Endothelial cell of umbilical vein (primary cell): ENCODE data around the gene PIK3C2G. TPM values are rescaled to one million over a fixed set of nuclear protein-coding genes. Genes with fewer than 3 reads are reported as not detected.

Experiments used
- BruUV-seq: library from RNA; stranded (reverse); fragments of 400-500 nt; replicated peaks from 2 replicates; lab custom pipeline; 2021; lab: Mats Ljungman, UMichigan
- CTCF ChIA-PET: fragments of 300-600, 350-600 bp; sonication (Branson Sonifier 250); formaldehyde crosslinking; loops from one replicate; lab custom pipeline; 2021; ENCODE audit warnings: antibody characterized with exemption, inconsistent platforms; lab: Charles Lee
- POLR2A ChIA-PET: fragments of 300-600, 350-600 bp; sonication (Branson Sonifier 250); formaldehyde crosslinking; loops from one replicate; lab custom pipeline; 2021; ENCODE audit warnings: antibody characterized with exemption, inconsistent platforms; lab: Charles Lee
- DNase-seq: peaks from one replicate; pipeline ENCODE4 v3.0.0-alpha.2; 2011; ENCODE audit warnings: low read depth, low spot score
- FAIRE-seq: peaks from 2 replicates; lab custom pipeline; 2011; peaks lifted over from hg19 to GRCh38; lab: Jason Lieb, UNC
- H2AFZ ChIP-seq: 2 replicates; pipeline ENCODE4 v1.6.0; 2012; ENCODE audit warnings: low read depth, low read length, control low read depth, inconsistent platforms
- H3K27ac ChIP-seq: 2 replicates; pipeline ENCODE4 v1.5.1; 2011; ENCODE audit warnings: low read depth, mild to moderate bottlenecking, control low read depth, low read length, moderate library complexity; ENCODE audit not compliant: insufficient read depth
- H3K27me3 ChIP-seq, 2 experiments: 2 replicates each; pipeline versions ENCODE4 v1.6.0 to v1.6.1; 2011; ENCODE audit warnings: low read length in 2 of 2, mixed read lengths in 1 of 2; ENCODE audit not compliant: control insufficient read depth in 2 of 2, insufficient read depth in 2 of 2
- H3K36me3 ChIP-seq, 2 experiments: 2 replicates in 1 of 2; 3 replicates in 1 of 2; pipeline ENCODE4 v1.5.1; 2011; ENCODE audit warnings: low read length in 2 of 2, mild to moderate bottlenecking in 1 of 2, moderate library complexity in 1 of 2; ENCODE audit not compliant: control insufficient read depth in 2 of 2, insufficient read depth in 2 of 2; ENCODE audit errors: extremely low read depth in 1 of 2
- H3K4me1 ChIP-seq: 3 replicates; pipeline ENCODE4 v1.5.1; 2011; ENCODE audit warnings: mild to moderate bottlenecking, low read length; ENCODE audit not compliant: control insufficient read depth, insufficient read depth; ENCODE audit errors: extremely low read depth
- H3K4me2 ChIP-seq: 2 replicates; pipeline ENCODE4 v1.6.1; 2011; ENCODE audit warnings: low read length, control low read depth, mixed read lengths; ENCODE audit not compliant: insufficient read depth
- H3K4me3 ChIP-seq, 3 experiments: fragments of 200-600 bp in 1 of 3; sonication (generic), shearing (Covaris generic) in 1 of 3; replicated peaks in 1 of 3; 2 replicates each; pipeline ENCODE4 v1.5.1; 2011 to 2016; ENCODE audit warnings: control low read depth in 3 of 3, low read length in 3 of 3, mild to moderate bottlenecking in 2 of 3, inconsistent platforms in 1 of 3, low read depth in 1 of 3, moderate library complexity in 1 of 3; ENCODE audit not compliant: insufficient read depth in 1 of 3
- H3K79me2 ChIP-seq: 2 replicates; pipeline ENCODE4 v1.6.0; 2012; ENCODE audit warnings: low read length, inconsistent platforms; ENCODE audit not compliant: control insufficient read depth, insufficient read depth
- H3K9ac ChIP-seq: replicated peaks from 2 replicates; pipeline ENCODE3; 2011; ENCODE audit warnings: low read length, control low read depth; ENCODE audit not compliant: insufficient read depth; ENCODE audit errors: extremely low read depth
- H3K9me1 ChIP-seq: replicated peaks from 3 replicates; pipeline ENCODE4 v1.6.0; 2011; ENCODE audit warnings: mild to moderate bottlenecking, low read length; ENCODE audit not compliant: control insufficient read depth, insufficient read depth; ENCODE audit errors: extremely low read depth
- H3K9me3 ChIP-seq: replicated peaks from 2 replicates; pipeline ENCODE4 v1.5.1; 2012; ENCODE audit warnings: low read length, inconsistent platforms; ENCODE audit not compliant: control insufficient read depth, insufficient read depth
- H4K20me1 ChIP-seq: replicated peaks from 2 replicates; pipeline ENCODE3; 2011; ENCODE audit warnings: mild to moderate bottlenecking, low read length; ENCODE audit not compliant: control insufficient read depth, insufficient read depth; ENCODE audit errors: extremely low read depth
- EZH2 ChIP-seq: IDR thresholded peaks from 2 replicates; pipeline ENCODE4 v1.6.1; 2012; ENCODE audit warnings: borderline replicate concordance, low read depth, mild to moderate bottlenecking, moderate library complexity, low read length, inconsistent platforms; ENCODE audit not compliant: severe bottlenecking
- FOS ChIP-seq: IDR thresholded peaks from 2 replicates; pipeline ENCODE4 v1.6.1; 2011; ENCODE audit warnings: mild to moderate bottlenecking, low read length, moderate library complexity, borderline replicate concordance; ENCODE audit not compliant: insufficient read depth
- GATA2 ChIP-seq: IDR thresholded peaks from 2 replicates; pipeline ENCODE4 v1.7.0; 2011; ENCODE audit warnings: low read depth, mild to moderate bottlenecking, moderate library complexity, mixed read lengths, low read length; ENCODE audit not compliant: insufficient read length, insufficient read depth
- JUN ChIP-seq: IDR thresholded peaks from 2 replicates; pipeline ENCODE4 v1.6.1; 2011; ENCODE audit warnings: borderline replicate concordance, low read depth; ENCODE audit not compliant: insufficient read length, insufficient read depth
- MYC ChIP-seq: IDR thresholded peaks from one replicate; pipeline ENCODE4 v1.6.1; 2011; ENCODE audit warnings: mild to moderate bottlenecking, low read depth, low read length
- POLR2A ChIP-seq: IDR thresholded peaks from 2 replicates; pipeline ENCODE4 v1.6.1; 2012; ENCODE audit warnings: low read depth, mild to moderate bottlenecking, control low read depth, low read length
- POLR2AphosphoS5 ChIP-seq: IDR thresholded peaks from 2 replicates; pipeline ENCODE4 v1.6.1; 2012; ENCODE audit warnings: low read depth, mild to moderate bottlenecking, control low read depth, low read length, moderate library complexity; ENCODE audit not compliant: insufficient read depth
- dilution Hi-C: fragments of 300-500 bp; cut with MboI; formaldehyde crosslinking; loops from one replicate; pipeline ENCODE4 v1.15.0; 2019; ENCODE audit warnings: low sequenced_read_pairs; ENCODE audit not compliant: extremely low pct_ligation_motif_present
- intact Hi-C: fragments of 100-400 bp; cut with micrococcal nuclease; formaldehyde crosslinking; loops from one replicate; pipeline ENCODE4 v1.10.0; 2022
- polyA plus RNA-seq, 4 experiments: library from polyadenylated mRNA; depleted of rRNA in 3 of 4; stranded (reverse) in 3 of 4; unstranded in 1 of 4; fragments of >200 nt; gene quantifications; 2 replicates each; pipeline versions ENCODE4 v1.2.1 to v1.2.3, GENCODE V29; 2011 to 2012; ENCODE audit warnings: missing spikeins in 1 of 4
- total RNA-seq: library from RNA; stranded (reverse); gene quantifications from 2 replicates; pipeline ENCODE4 v1.2.3, GENCODE V29; 2021
- TF ChIP-seq, protein P1 (sequence below), 2 donors: IDR thresholded peaks; 1 replicate in 1 of 2; 2 replicates in 1 of 2; pipeline ENCODE4 v1.5.1; 2011; ENCODE audit warnings: low read length in 2 of 2, mild to moderate bottlenecking in 2 of 2, moderate library complexity in 2 of 2, control low read depth in 1 of 2, inconsistent platforms in 1 of 2, low read depth in 1 of 2; ENCODE audit not compliant: insufficient read depth in 1 of 2; ENCODE audit errors: extremely low read depth in 1 of 2

The PIK3C2G gene
- total and polyA plus RNA-seq, 2 donors (not counting 3 experiments of a cell fraction or from before 2014, with no cell fraction given), result not detected

DNA sequence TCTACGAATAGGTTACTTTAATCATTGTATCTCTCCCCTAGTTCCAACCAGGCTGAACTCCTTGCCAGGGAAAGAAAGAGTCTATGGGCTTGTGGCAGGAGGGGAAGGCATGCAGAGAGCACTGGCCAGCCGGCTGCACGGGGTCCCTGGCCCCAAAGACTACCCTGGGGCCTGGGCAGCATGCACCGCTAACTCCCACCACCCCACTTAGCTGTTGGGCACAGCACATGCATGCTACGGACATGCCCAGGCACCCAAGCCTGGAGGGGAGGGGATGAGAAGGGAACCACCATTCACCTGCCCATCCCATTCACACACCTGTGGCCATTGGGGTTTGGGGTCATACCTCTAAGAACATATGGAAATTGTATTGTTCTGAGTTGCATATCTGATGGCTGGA lies 94.1 kb downstream of the PIK3C2G start:
- Histone ChIP-seq H3K9ac (no peak overlapping the region), H3K36me3 (no peaks in the 10 kb centered on the region), H3K9me1 (no peaks in the 10 kb centered on the region), H4K20me1 (no peaks in the 10 kb centered on the region), H3K27me3 (no peaks in the 10 kb centered on the region), H2AFZ (no peak overlapping the region), H3K4me2 (no peak overlapping the region), H3K4me1 (no peaks in the 10 kb centered on the region), H3K79me2 (no peaks in the 10 kb centered on the region), H3K27ac (no peak overlapping the region), H3K9me3 (no peaks in the 10 kb centered on the region), H3K4me3 (no peak overlapping the region)
- intact Hi-C loops (no loop called here), dilution Hi-C loops (no loop called here)
- BruUV-seq, result no TSS peak
- TF ChIP-seq MYC (no peak), GATA2 (no peak), POLR2A (no peak), POLR2AphosphoS5 (no peak), JUN (no peak), EZH2 (no peak), FOS (no peak)
- TF ChIP-seq, protein P1, sequence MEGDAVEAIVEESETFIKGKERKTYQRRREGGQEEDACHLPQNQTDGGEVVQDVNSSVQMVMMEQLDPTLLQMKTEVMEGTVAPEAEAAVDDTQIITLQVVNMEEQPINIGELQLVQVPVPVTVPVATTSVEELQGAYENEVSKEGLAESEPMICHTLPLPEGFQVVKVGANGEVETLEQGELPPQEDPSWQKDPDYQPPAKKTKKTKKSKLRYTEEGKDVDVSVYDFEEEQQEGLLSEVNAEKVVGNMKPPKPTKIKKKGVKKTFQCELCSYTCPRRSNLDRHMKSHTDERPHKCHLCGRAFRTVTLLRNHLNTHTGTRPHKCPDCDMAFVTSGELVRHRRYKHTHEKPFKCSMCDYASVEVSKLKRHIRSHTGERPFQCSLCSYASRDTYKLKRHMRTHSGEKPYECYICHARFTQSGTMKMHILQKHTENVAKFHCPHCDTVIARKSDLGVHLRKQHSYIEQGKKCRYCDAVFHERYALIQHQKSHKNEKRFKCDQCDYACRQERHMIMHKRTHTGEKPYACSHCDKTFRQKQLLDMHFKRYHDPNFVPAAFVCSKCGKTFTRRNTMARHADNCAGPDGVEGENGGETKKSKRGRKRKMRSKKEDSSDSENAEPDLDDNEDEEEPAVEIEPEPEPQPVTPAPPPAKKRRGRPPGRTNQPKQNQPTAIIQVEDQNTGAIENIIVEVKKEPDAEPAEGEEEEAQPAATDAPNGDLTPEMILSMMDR (IDR thresholded peaks at IDR 0.05; ENCODE audit: extremely low read depth in 1 of 2, insufficient read depth in 1 of 2, low read depth in 1 of 2, low read length in 2 of 2), result no peak
- no peak for DNase-seq
- POLR2A ChIA-PET, result no interaction called here
- FAIRE-seq, result no peak
- CTCF ChIA-PET, result no interaction called here
